ENCODE data around the gene IGSF3.
A peak's percentile ranks its signal among the peaks of the same experiment; 100 is the strongest.
"Not testable (repeated sequence)": the region's sequence is repeated elsewhere in the genome, so short reads cannot be mapped to it uniquely, and the experiment has no call there.

Gene IGSF3

GRCh38 chr1:116667078-116667574 lies 407 bp downstream of the IGSF3 start:
- no peak for DNase-seq (ENCODE audit: low read depth, low spot score)
- H3K4me3 ChIP-seq (ENCODE audit: low read length): peak overlapping the region; percentile 54

- DNase-seq (ENCODE audit: low read depth, low spot score): no peak
- H3K4me3 ChIP-seq (ENCODE audit: low read length): peak overlapping the region; percentile 54
Observed at GRCh38 chr1:116666187-116667077, 1.1 kb downstream of the IGSF3 start.

- no peak overlapping the region for H3K4me3 ChIP-seq (ENCODE audit: low read length)
- DNase-seq (ENCODE audit: low read depth, low spot score): no peak
Observed at GRCh38 chr1:116664978-116665371, 2.6 kb downstream of the IGSF3 start.

GRCh38 chr1:116664366-116664977 lies 3.1 kb downstream of the IGSF3 start:
- no peak overlapping the region for H3K4me3 ChIP-seq (ENCODE audit: low read length)
- no peak for DNase-seq (ENCODE audit: low read depth, low spot score)

- DNase-seq (ENCODE audit: low read depth, low spot score): peak; percentile 71
Observed at GRCh38 chr1:116663821-116664220, 3.7 kb downstream of the IGSF3 start.

GRCh38 chr1:116661633-116662032 lies 5.9 kb downstream of the IGSF3 start:
- DNase-seq (ENCODE audit: low read depth, low spot score): no peak
- no peak overlapping the region for H3K4me3 ChIP-seq (ENCODE audit: low read length)

More at GRCh38 chr1:116663821-116664220, 3.7 kb downstream of the IGSF3 start:
- no peak overlapping the region for H3K4me3 ChIP-seq (ENCODE audit: low read length)

GRCh38 chr1:116658645-116659044 lies 8.9 kb downstream of the IGSF3 start:
- DNase-seq (ENCODE audit: low read depth, low spot score); H3K4me3 ChIP-seq (ENCODE audit: low read length): not testable (repeated sequence)

GRCh38 chr1:116657836-116658235 lies 9.7 kb downstream of the IGSF3 start:
- not testable (repeated sequence) for DNase-seq (ENCODE audit: low read depth, low spot score); H3K4me3 ChIP-seq (ENCODE audit: low read length)

- no peak for DNase-seq (ENCODE audit: low read depth, low spot score)
- H3K4me3 ChIP-seq (ENCODE audit: low read length): no peak overlapping the region
Observed at GRCh38 chr1:116654351-116654750, 13.2 kb downstream of the IGSF3 start.

- not testable (repeated sequence) for H3K4me3 ChIP-seq (ENCODE audit: low read length); DNase-seq (ENCODE audit: low read depth, low spot score)
Observed at GRCh38 chr1:116652598-116652997, 14.9 kb downstream of the IGSF3 start.

- not testable (repeated sequence) for DNase-seq (ENCODE audit: low read depth, low spot score); H3K4me3 ChIP-seq (ENCODE audit: low read length)
Observed at GRCh38 chr1:116650781-116651180, 16.8 kb downstream of the IGSF3 start.

- not testable (repeated sequence) for DNase-seq (ENCODE audit: low read depth, low spot score)
Observed at GRCh38 chr1:116649041-116649440, 18.5 kb downstream of the IGSF3 start.

GRCh38 chr1:116648325-116648724 lies 19.2 kb downstream of the IGSF3 start:
- DNase-seq (ENCODE audit: low read depth, low spot score); H3K4me3 ChIP-seq (ENCODE audit: low read length): not testable (repeated sequence)

More at GRCh38 chr1:116649041-116649440, 18.5 kb downstream of the IGSF3 start:
- H3K4me3 ChIP-seq (ENCODE audit: low read length): not testable (repeated sequence)

- H3K4me3 ChIP-seq (ENCODE audit: low read length); DNase-seq (ENCODE audit: low read depth, low spot score): not testable (repeated sequence)
Observed at GRCh38 chr1:116647186-116647585, 20.3 kb downstream of the IGSF3 start.

- H3K4me3 ChIP-seq (ENCODE audit: low read length); DNase-seq (ENCODE audit: low read depth, low spot score): not testable (repeated sequence)
Observed at GRCh38 chr1:116646673-116647170, 20.8 kb downstream of the IGSF3 start.

- DNase-seq (ENCODE audit: low read depth, low spot score): not testable (repeated sequence)
Observed at GRCh38 chr1:116645802-116646672, 21.5 kb downstream of the IGSF3 start.

GRCh38 chr1:116644993-116645392 lies 22.5 kb downstream of the IGSF3 start:
- H3K4me3 ChIP-seq (ENCODE audit: low read length); DNase-seq (ENCODE audit: low read depth, low spot score): not testable (repeated sequence)

More at GRCh38 chr1:116645802-116646672, 21.5 kb downstream of the IGSF3 start:
- H3K4me3 ChIP-seq (ENCODE audit: low read length): not testable (repeated sequence)

- not testable (repeated sequence) for H3K4me3 ChIP-seq (ENCODE audit: low read length); DNase-seq (ENCODE audit: low read depth, low spot score)
Observed at GRCh38 chr1:116644096-116644495, 23.4 kb downstream of the IGSF3 start.

GRCh38 chr1:116643281-116643751 lies 24.2 kb downstream of the IGSF3 start:
- not testable (repeated sequence) for H3K4me3 ChIP-seq (ENCODE audit: low read length); DNase-seq (ENCODE audit: low read depth, low spot score)
